NK-92 treated with Interleukin-12 subunit alpha and Interleukin-12 subunit beta, amount 100 ng/mL, for 24 hours (cell line): ENCODE results near the gene TENT4A.

ENCODE experiments used
- DNase-seq: peaks from one replicate; lab custom pipeline; 2025; lab: John Stamatoyannopoulos, UW

The TENT4A gene

DNA sequence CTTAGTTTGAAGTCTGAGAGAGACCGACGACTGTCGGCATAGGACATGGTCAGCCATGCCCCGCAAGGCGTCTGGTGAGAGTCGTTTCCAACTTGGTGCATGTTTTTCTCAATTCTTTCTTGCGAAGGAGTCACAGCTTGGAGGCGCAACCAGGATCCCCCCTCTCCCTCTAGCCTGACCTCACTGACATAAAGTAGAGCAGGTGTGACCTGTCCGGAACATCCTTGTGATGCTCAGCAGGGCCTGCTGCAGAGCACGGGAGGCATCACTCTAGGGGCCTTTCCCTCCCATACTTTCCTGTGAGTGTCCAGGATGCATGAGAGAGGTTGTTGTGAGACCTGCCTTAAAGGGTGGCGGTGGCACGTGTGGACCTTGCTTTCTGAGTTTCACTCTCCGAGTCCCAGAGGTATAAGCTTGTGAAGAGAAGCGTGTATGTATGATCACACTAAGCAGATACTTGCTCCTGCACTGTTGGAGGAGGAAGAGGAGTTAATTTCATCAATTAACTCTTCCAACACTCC is 5.0 kb downstream of the TENT4A start:
- no peak for DNase-seq

DNA sequence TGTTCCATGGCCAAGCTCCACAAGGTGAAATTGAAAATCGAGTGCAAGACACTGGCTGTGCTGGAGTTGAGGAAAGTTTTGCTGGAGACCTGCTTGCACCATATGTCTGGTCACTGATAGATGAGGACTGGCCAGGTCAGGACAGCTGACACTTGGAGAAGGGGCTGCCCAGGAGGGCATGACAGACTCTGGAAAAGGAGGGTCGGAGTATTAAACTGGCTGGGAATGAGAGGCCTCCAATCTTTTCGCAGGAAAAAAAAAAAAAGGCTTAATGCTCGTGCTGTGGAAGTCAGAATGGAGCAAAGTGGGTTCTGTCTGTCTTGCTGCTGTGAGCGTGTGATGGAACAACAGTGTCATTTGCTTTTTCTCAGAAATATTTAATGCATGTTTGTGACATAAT is 5.5 kb downstream of the TENT4A start:
- DNase-seq: no peak

DNA sequence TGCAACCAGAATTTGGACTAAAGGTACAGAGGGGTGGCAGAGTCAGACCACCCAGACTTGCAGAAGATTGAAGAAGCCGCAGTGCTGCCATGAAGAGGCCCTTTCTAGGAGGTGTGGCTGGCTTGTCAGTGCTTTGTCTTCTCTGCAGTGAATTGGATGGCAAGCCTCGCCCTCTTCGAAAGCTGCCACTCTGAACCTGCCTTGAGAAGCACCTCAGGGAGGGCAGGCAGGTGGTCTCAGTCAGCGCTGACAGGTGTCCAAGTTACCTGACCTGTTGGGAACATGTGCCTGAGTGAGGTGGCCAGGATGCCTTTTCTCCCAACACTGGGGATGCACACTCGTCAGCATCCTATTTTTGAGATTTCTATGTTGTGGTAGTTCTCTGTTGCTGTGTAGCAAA is 6.2 kb downstream of the TENT4A start:
- DNase-seq: no peak

DNA sequence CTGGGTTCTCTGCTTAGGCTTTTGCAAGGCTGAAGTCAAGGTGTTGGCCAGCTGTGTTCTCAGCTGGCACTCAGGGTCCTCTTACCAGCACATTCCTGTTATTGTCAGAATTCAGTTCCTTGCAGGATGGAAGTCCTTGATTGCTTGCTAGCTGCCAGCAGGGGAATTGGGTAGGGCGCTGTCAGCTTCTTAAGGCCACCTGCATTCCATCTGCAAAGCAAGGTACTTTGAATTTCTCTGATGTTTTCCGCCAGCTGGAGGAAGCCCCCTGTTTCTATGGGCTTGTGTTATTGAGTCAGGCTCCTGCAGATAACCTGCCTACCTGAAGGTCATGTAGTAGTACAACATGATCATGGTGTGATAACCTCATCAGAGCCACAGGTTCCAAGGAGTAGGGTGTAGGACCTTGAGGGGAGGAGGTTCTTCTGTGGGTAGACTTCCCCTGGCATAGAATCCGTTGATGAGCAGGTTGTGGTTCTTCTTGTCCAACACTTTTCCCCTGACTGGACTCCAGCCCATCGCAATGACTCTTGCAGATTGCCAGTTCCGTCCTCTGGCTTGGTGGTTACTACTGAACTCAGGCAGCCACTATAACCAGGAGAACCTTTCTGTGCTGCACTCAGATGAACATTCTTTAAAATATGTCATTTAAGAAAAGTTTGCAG is 6.8 kb downstream of the TENT4A start:
- no peak for DNase-seq

DNA sequence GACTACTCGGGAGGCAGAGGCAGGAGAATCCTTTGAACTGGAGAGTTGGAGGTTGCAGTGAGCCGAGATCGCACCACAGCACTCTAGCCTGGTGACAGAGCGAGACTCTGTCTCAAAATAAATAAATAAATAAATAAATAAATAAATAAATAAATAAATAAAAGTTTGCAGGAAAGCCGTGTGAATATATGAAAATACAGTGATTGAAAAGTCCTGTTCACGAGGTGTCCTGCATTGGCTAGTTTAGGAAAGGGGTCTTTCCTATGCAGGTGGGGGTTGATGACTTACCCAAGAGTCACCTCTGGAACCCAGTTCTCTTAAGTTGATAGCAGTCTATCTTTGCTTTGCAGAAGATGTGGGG is 7.3 kb downstream of the TENT4A start:
- no peak for DNase-seq

DNA sequence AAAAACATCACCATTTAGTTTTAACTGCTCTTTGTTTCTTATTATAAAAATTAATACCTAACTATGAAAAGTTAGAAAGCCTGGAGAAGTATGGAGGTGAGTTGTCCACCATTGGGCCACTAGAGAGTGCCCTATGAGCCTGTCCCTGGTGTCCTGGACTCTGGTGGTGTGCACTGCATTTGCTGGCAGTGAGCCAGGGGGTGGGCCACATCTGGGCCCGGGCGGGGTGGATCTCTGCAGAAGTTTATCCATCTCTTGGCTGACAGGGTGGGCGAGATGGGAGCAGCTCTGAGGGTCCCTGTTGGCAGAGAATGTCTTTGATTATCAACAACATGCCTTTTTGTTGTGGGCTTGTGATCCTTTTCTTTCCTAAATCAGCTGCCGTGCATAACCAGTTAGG is 8.2 kb downstream of the TENT4A start:
- DNase-seq: no peak

DNA sequence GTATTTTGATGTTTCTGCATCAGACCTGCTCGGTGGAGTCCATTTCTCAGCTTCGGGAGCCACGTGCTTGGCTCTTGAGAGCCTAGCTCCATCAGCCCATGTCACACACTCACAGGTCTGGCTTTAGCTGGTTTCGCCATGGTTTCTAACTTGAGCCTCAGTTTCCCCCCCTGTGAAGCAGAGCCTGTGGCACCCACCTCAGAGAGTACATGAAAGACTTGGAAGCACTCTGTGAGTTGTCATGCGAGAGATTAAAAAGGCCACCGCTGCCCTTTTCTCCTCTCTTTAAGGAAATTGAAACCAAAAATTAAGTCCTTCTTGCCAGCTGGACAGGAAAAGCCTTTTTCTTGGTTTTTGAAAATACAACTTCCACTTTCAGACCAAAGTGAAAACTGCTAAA is 8.8 kb downstream of the TENT4A start:
- DNase-seq: no peak

DNA sequence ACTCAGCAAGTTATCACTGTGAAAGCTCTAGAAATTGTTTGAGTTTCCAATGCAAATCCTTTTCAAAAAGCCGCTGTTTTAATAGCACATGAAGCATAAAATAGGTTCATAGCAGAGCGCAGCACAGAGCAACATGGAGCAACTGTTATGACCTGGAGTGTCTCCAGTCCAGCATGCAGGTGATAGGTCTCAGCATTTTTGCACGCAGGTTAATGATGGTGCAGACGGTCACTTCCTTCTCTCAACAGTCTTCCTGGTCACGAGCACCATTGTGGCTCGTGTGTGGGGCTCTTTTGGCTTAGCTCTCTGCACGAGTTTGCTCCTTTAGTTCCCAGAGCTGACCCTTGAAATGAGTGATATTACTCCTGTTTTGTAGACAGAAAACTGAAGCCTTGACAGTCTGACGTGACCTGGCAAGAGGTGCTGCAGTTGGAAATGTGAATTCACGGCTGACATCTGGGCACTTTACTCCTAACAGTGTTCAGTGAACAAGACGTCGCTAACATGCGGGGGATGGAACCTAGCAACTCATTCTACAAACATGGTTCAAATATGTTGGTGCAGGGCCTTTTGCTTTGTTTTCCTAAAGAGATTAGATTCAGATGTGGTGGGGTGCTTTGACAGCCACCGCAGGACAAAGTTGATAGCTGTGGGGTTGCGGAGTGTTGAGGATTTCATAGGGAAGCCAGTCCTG is 10.0 kb downstream of the TENT4A start:
- no peak for DNase-seq

DNA sequence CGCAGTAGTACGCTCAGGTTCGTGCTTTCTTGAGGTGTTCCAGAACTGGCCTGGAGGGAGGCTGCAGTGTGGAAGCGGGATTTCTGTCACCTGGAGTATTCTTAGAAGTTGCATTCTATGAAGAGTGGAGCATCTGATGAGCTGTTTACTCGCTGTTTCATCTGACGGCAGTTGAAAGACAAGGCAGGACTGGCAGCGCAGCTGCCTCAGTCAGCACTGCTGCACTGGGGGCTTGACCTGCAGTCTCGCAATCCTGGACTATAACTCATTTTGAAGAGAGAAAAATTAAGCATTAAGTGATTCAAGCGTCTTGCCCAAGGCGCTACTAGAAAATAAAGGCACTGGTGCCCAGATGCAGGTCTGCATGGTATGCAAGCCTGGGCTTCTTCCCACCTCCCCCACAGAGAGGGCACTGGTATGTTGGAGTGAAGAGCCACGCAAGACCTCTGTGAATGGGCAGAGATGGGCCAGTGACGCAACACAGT is 10.6 kb downstream of the TENT4A start:
- no peak for DNase-seq

DNA sequence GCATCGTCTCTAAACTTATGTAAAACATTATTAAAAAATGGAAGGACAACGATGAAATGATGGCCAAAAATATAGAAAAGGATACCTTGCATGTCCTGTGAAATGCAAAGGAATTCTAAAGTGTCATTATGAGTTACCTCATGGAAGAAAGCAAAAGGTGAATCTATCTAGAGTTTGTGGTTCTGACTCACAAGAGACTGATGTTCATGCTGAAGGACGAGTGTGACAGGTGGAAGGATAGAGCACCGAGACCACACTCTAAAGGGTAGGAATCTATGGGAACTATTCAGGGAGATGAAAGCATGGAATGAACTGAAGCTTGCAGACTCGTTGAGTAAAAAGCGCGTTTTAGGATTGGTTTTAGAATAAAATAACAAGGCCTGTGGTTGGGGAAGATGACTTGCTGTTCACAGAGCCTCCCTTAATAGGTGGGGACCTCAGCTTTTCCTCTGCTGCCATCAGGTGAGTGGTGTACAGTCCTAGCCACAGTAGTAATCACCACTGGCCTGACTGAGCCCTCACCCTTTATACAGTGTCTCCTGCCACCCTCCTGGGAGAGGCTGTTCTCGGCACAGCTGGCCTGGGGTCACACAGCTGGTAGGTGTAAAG is 11.2 kb downstream of the TENT4A start:
- DNase-seq: no peak

DNA sequence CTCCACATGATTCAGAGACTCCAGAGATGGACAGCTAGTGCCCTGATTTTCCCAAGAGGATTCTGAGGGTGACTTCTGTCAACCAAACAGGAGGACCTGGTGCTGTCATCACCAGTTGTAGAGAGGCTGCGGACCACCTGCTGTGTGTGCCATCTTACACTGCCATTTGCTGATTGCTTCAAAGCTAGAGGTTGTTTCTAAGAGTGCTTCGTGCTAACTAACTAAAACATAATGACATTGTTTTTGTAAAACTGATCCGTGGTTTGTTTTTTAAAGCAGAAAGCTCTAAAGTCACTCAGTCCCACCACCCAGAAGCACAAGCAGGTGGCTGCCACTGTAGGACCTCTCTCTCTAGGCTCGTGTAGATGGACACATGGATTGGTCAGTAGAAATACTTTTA is 12.2 kb downstream of the TENT4A start:
- DNase-seq: no peak

DNA sequence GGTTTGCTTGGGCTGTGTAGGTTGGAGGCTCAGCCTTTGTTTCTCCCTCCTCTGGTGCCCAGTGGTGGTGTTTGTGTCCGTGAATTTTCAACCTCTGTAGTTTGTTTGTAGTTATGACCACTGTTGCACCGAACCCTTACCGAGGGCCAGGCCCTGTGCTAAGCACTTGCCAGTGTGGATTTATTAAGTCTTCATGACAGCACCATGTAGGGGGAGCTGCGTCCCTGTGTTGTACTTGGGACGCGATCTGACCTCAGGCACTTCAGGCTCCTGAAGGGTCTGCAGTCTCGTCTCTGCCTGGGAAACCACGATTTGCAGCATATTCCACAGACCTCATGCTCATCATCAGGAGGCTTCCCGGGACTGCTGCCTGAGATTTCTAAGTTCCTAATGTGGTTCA is 12.8 kb downstream of the TENT4A start:
- DNase-seq: no peak

DNA sequence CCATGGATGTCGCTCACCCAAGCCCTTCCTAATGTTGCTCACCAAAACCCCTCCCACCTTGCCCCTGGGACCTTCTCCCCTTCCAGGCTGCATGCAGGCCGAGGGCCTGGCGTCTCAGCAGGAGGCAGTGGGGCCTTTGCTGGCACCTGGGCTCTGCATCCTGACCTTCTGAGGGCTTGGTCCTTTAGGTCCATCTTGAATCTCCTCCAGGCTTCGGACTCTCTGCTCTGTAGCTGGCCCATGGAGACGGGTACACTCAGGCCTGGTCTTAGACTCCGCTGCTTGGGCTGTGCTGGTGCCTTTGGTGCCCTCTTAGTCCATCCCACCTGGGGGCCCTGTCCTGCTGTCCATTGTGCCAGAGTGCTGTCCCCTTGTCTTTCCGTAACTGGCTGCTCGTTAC is 14.0 kb downstream of the TENT4A start:
- no peak for DNase-seq

DNA sequence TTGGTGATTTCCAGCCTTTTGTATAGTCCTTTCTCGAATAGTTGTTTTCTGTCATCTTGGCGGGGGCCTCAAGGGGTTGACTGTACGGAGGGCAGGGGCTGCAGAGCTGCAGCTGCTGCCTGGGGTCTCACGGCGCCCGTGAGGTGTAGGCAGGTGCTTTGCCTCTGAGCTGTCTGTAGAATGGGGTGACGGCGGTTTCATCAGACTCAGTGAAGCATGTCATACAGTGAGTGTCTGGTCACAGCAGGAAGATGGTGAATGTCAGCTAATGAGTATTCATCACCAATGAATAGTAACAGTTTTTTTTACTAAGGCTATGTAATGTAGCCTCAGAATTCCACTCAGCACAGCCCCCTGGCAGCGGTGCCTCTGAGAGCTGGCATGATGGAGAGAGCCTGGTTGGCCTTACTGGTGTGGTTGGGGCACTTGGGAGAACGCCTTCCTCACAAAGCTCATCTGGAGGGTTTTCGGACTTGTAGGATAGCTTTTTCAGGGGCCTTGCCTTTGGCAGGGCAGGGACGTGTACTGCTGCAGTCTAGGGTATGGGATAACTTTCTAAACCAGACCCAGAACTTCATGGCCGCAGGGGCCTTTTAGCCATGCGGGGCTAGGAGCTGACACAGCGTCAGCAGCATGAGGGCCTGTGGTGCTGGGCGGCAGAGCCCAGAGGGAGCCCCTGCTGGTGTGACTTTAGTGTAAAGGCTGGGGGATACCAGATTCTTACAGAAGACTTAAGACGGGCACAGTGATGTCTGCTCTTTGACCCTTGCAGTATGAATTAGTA is 15.0 kb downstream of the TENT4A start:
- no peak for DNase-seq

DNA sequence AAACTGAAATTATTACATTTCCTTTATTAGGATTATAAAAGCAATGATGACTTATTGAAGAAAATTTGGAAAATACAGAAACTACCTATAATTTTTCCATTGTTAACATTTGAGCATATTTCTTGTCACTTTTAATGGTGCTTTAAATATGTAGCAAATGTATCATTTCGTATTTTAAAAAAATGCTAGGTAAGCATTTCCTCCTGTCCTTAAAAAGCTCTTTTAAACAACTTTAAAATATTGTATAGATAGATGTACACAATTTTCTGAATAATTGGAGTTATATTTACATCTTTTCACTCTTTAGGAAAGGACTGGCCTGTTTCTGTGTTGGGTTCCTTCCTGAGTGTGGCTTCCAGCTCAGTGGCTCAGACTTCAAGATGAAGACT is 15.6 kb downstream of the TENT4A start:
- no peak for DNase-seq

DNA sequence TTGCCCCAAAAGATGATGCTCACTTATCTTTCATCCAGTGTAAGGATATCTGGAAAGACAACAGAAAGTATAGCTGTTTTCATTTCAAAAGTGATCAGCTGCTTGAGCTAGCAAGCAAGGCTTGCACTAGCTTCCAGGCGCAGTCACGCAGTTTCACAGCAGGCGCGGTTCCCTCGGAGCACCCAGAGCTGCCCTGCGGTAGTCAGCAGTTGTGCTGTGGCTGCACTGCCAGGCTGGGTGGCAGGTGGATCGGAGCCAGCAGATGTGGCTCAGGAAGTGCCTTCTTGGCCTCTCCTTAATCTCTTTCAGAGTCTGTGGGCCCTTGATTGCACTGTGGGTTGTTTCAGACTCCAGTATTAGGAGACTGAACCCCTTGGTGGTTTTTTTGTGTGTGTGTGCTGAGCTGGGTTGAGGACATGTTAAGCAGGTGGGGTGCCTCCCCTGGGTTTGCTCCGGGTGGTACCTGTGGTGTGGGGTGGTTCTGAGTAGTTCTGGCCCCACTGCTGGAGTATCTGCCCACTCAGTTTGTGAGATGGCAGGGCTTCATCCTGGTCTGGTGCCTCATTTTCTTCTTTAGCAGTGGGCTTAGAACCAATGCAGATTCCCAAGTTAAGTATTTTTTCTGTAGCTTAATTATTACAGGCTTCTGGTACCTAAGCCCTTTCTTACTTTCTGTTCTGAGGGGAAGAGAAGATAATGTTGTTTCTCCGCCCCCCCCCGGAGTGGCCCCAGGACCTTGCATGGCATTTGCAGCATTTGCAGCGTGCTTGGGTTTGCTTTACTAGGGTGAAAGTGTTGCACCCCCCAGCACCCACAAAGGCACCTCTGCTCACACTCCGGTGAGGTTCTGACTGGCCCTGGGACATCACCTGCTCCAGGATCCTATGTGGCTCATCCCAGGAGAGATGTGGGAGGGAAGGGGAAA is 16.4 kb downstream of the TENT4A start:
- DNase-seq: no peak

DNA sequence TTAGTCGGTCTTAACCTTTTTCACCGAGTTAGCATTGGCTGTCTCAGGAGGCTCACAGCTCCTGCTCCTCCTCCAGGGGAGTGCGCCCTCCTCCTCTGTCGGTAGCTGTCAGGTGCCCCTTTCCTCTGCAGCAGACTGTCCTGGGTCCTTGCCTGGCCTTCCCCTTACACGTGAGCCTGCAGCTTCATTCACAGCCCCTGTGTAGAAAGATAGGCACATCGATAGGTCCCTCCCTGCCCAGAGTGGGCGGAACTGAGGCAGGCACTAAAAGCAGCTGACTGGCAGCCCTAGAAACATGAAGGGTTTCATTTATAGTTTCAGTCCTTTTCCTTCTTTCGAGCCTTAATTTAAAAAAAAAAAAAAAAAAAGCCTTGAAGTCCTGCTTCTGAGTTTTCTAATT is 17.2 kb downstream of the TENT4A start:
- no peak for DNase-seq

DNA sequence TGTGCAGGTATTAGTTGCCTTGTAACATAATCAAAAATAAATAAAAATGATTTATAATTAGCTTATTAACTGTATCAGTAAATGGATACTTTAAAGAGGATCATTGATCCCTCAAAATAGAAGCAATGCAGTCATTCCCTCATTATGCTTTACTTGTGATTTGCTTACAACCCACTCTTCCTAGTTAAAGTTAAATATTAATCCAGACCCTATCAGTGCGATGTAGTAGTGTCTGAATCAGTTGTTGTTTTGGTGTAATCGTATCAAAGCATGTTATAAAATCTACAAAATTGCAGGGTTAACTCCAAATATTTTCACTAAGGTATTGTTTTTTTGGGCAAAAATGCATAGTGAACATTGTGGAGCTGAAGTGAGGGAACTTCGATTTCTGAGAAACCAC is 17.6 kb downstream of the TENT4A start:
- DNase-seq: no peak

DNA sequence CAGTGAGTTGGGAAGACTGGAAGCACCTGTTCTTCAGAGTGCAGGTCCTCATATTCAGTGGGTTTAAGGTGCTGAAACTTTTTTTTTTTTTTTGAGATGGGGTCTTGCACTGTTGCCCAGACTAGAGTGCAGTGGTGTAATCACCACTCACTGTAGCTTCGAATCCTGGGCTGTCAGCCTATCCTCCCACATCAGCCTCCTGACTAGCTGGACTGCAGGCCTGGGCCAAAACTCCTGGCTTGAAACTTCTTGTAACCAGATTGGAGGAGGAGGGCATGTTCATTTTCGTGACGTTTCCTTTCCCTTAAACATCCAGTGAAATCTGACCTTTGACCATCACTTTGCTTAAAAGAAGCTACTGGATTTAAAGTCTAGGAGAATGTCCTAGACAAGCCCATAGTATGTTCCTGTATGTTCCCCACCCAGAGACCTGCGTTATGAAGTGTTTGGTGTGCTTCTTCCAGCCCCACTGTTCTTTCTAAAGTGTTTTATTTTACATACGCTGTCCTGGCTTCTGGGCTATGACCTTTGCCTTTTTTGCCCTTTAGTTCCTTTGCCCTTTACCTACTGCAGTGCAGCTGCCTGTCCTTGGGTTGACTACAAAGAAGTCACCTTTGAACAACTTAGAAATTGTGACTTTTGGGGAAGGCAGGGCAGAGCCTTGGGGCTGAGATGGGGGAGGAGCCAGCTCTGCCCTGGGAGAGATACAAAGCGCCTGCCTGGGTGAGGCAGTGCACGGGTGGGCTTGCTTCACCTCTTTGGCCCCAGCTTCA is 18.4 kb downstream of the TENT4A start:
- no peak for DNase-seq

DNA sequence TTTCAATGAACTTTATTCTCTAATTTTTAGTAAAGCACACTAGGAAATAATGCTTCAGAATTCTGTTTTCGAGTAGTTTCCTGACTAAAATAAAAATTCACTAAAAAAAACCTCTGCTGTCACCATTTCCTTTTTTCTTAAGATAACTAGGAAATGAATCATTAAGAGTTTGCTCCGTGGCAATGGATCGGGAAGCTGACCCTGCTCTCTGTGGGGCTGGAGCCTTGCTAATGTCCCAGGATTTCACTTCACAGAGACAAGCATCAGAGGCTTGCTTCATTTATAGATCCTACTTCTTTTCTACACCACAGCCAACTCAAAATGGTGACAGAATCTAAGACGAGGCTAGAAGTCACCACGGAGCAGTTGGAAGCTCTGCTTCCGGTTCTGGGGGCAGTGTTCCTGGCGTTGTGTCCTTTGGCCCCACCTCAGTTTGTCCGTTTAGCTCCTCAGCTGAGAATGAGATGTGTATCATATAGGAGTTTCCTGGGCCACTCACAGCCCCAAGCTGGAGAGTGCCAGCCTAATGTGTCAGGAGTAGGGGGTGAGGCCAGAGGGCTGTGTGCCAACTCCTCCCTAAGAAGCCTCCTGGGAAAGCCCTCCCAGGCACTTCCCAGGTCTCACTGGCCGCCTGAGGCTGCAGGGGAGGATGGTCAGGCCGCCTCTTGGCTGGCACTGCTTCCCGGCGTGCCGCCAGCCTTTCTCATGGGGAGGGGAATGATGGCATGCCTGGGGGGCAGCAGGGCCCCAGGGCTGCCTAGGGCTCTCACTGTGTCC is 19.6 kb downstream of the TENT4A start:
- DNase-seq: no peak
